Subcutaneous adipose tissue (tissue), 4 donors: Measurements from ENCODE around the gene SLC24A3. TPM values are rescaled to one million over a fixed set of nuclear protein-coding genes. Genes with fewer than 3 reads are reported as not detected.

Source experiments
- CTCF ChIP-seq: fragments of 450-650 bp; IDR thresholded peaks from one replicate; pipeline ENCODE4 v1.5.1; 2016; ENCODE audit warnings: low read depth, mild to moderate bottlenecking, control low read depth, antibody characterized with exemption, moderate library complexity
- total RNA-seq, 4 donors: library from RNA; depleted of rRNA; stranded (reverse); fragments of >200 nt; gene quantifications; one replicate each; pipeline ENCODE4 v1.1.0, GENCODE V29; 2016

The SLC24A3 gene
- total RNA-seq, 4 donors from 2014 or later, result 4.6 to 12.2 (median 9.1) TPM

GRCh38 chr20:19501476-19502115 lies 289.2 kb downstream of the SLC24A3 start:
- no peak for TF ChIP-seq CTCF

GRCh38 chr20:19502169-19502568 lies 289.7 kb downstream of the SLC24A3 start:
- no peak for TF ChIP-seq CTCF

- TF ChIP-seq CTCF, result no peak
Observed at GRCh38 chr20:19504251-19504650, 291.8 kb downstream of the SLC24A3 start.

- no peak for TF ChIP-seq CTCF
Observed at GRCh38 chr20:19506021-19506420, 293.6 kb downstream of the SLC24A3 start.

- no peak for TF ChIP-seq CTCF
Observed at GRCh38 chr20:19508449-19508848, 296.0 kb downstream of the SLC24A3 start.

- TF ChIP-seq CTCF, result no peak
Observed at GRCh38 chr20:19510611-19511010, 298.2 kb downstream of the SLC24A3 start.

GRCh38 chr20:19511931-19512330 lies 299.5 kb downstream of the SLC24A3 start:
- no peak for TF ChIP-seq CTCF
